Lower lobe of right lung (tissue), 2 donors: ENCODE results near the gene NENF. TPM values are rescaled to one million over a fixed set of nuclear protein-coding genes. Genes with fewer than 3 reads are reported as not detected.
"Not testable (repeated sequence)": the region's sequence is repeated elsewhere in the genome, so short reads cannot be mapped to it uniquely, and the experiment has no call there.

Experiments used
- ATAC-seq, 2 donors: fragments of 200-7000 bp; cut with Tn5 transposase; one replicate each; pipeline ENCODE4 v1.9.1; 2020 to 2022; ENCODE audit warnings: mild to moderate bottlenecking in 2 of 2, moderate library complexity in 2 of 2
- DNase-seq: peaks from one replicate; pipeline ENCODE4 v3.0.0-alpha.2; 2020
- H3K27ac ChIP-seq: fragments of 200-600 bp; one replicate; pipeline ENCODE4 v1.8.0; 2022
- H3K27me3 ChIP-seq: fragments of 200-600 bp; one replicate; pipeline ENCODE4 v1.8.0; 2022; ENCODE audit warnings: low read depth
- H3K36me3 ChIP-seq: fragments of 200-600 bp; one replicate; pipeline ENCODE4 v1.8.0; 2022; ENCODE audit warnings: mild to moderate bottlenecking
- H3K4me1 ChIP-seq: fragments of 200-600 bp; one replicate; pipeline ENCODE4 v1.8.0; 2022
- H3K4me3 ChIP-seq: fragments of 200-600 bp; one replicate; pipeline ENCODE4 v1.8.0; 2022; ENCODE audit warnings: mild to moderate bottlenecking
- H3K9me3 ChIP-seq: fragments of 200-600 bp; one replicate; pipeline ENCODE4 v1.8.0; 2022
- CTCF ChIP-seq: fragments of 200-600 bp; IDR thresholded peaks from one replicate; pipeline ENCODE4 v1.8.0; 2022; ENCODE audit warnings: antibody characterized with exemption, mild to moderate bottlenecking
- intact Hi-C: fragments of 100-400 bp; cut with DNase I; formaldehyde crosslinking; loops from one replicate; pipeline ENCODE4 v1.11.0; 2022
- total RNA-seq: library from RNA; stranded (reverse); fragmentation: NEBNext Ultra II Directional; extraction: Animal tissue kit (Norgen Biotek cat#: 25700); gene quantifications from one replicate; pipeline ENCODE4 v1.2.1, GENCODE V29; 2021
- donor health status: DM: no; HTN: yes; CAD: no; lungs with severe emphysema.

NENF gene
- total RNA-seq, 1 donor from 2014 or later = 42.3 TPM

GRCh38 chr1:212477014-212477679 is 44.4 kb downstream of the NENF start:
- Histone ChIP-seq H3K36me3 (no peaks in the 10 kb centered on the region), H3K4me3 (no peak overlapping the region), H3K9me3 (no peaks in the 10 kb centered on the region), H3K4me1 (peaks cover 14% of the 10 kb centered on the region), H3K27me3 (no peaks in the 10 kb centered on the region), H3K27ac (no peak overlapping the region)
- ATAC-seq (peak; percentile 95), DNase-seq (peak; percentile 76)
- intact Hi-C loops = no loop called here
- peak; percentile 90 for TF ChIP-seq CTCF

- H3K9me3 ChIP-seq = no peaks in the 10 kb centered on the region
- peaks cover 2% of the 10 kb centered on the region for H3K27me3 ChIP-seq
- H3K36me3 ChIP-seq = no peaks in the 10 kb centered on the region
- DNase-seq = no peak
- H3K4me3 ChIP-seq = no peak overlapping the region
- H3K27ac ChIP-seq = no peak overlapping the region
- intact Hi-C loops = no loop called here
- peak; percentile 23 to 28 for ATAC-seq
- no peak for TF ChIP-seq CTCF
- peaks cover 17% of the 10 kb centered on the region for H3K4me1 ChIP-seq
Measured at GRCh38 chr1:212477680-212478466, 45.2 kb downstream of the NENF start.

GRCh38 chr1:212478467-212479025 is 45.8 kb downstream of the NENF start:
- Histone ChIP-seq H3K9me3 (no peaks in the 10 kb centered on the region), H3K27ac (no peak overlapping the region), H3K4me1 (peaks cover 17% of the 10 kb centered on the region), H3K4me3 (no peak overlapping the region), H3K27me3 (peaks cover 6% of the 10 kb centered on the region), H3K36me3 (no peaks in the 10 kb centered on the region)
- intact Hi-C loops = no loop called here
- ATAC-seq (no peak), DNase-seq (no peak)
- TF ChIP-seq CTCF = no peak

- Histone ChIP-seq H3K36me3 (no peaks in the 10 kb centered on the region), H3K27me3 (peaks cover 6% of the 10 kb centered on the region), H3K9me3 (no peaks in the 10 kb centered on the region), H3K27ac (no peak overlapping the region), H3K4me1 (peaks cover 17% of the 10 kb centered on the region), H3K4me3 (no peak overlapping the region)
- intact Hi-C loops = no loop called here
- DNase-seq (no peak), ATAC-seq (no peak)
- no peak for TF ChIP-seq CTCF
Measured at GRCh38 chr1:212479188-212479587, 46.5 kb downstream of the NENF start.

- H3K4me3 ChIP-seq, H3K36me3 ChIP-seq, H3K27ac ChIP-seq, intact Hi-C loops, DNase-seq, H3K27me3 ChIP-seq, H3K9me3 ChIP-seq, ATAC-seq: not testable (repeated sequence)
- H3K4me1 ChIP-seq = peaks cover 17% of the 10 kb centered on the region
Measured at GRCh38 chr1:212480711-212481437, 48.2 kb downstream of the NENF start.
